Upper lobe of left lung (tissue), 4 donors: ENCODE data around the gene SLC39A8.

Source experiments
- CTCF ChIP-seq, 6 experiments: fragments of 450-650 bp in 4 of 6; fragments of 200-600 bp in 2 of 6; sonication (generic) in 2 of 6; IDR thresholded peaks; one replicate each; pipeline ENCODE4 v1.5.1; 2016 to 2019; ENCODE audit warnings: antibody characterized with exemption in 6 of 6
- EP300 ChIP-seq, 4 donors: sonication (generic); formaldehyde crosslinking; IDR thresholded peaks; one replicate each; pipeline ENCODE4 v1.5.1; 2017; ENCODE audit warnings: antibody characterized with exemption in 4 of 4, control low read depth in 2 of 4

GRCh38 chr4:102328045-102328444 is 17.2 kb downstream of the SLC39A8 start:
- TF ChIP-seq CTCF (IDR thresholded peaks at IDR 0.05): no peak
- TF ChIP-seq EP300 (IDR thresholded peaks at IDR 0.05): no peak
